Testis (tissue), 3 donors: ENCODE measurements around the gene SLC47A2. TPM values are rescaled to one million over a fixed set of nuclear protein-coding genes. Genes with fewer than 3 reads are reported as not detected.
A peak's percentile ranks its signal among the peaks of the same experiment; 100 is the strongest.

ENCODE experiments used
- DNase-seq: peaks from one replicate; pipeline ENCODE4 v3.0.0-alpha.2; 2019
- H3K27ac ChIP-seq, 2 donors: fragments of 200-600 bp; sonication (generic); one replicate each; pipeline ENCODE4 v1.5.1; 2019
- H3K27me3 ChIP-seq: fragments of 200-600 bp; sonication (generic); one replicate; pipeline ENCODE4 v1.5.1; 2019
- H3K36me3 ChIP-seq: fragments of 200-600 bp; sonication (generic); one replicate; pipeline ENCODE4 v1.5.1; 2017; ENCODE audit warnings: low read depth; ENCODE audit errors: missing control alignments
- H3K4me1 ChIP-seq: fragments of 200-600 bp; sonication (generic); one replicate; pipeline ENCODE4 v1.5.1; 2019
- H3K4me3 ChIP-seq, 2 donors: fragments of 200-600 bp; sonication (generic); one replicate each; pipeline ENCODE4 v1.5.1; 2017 to 2019
- H3K9me3 ChIP-seq: fragments of 200-600 bp; sonication (generic); one replicate; pipeline ENCODE4 v1.5.1; 2017
- CTCF ChIP-seq, 3 experiments: fragments of 450-650 bp in 2 of 3; fragments of 200-600 bp in 1 of 3; sonication (generic) in 1 of 3; IDR thresholded peaks; one replicate each; pipeline ENCODE4 v1.5.1; 2016 to 2019; ENCODE audit warnings: antibody characterized with exemption in 3 of 3, mild to moderate bottlenecking in 2 of 3, moderate library complexity in 1 of 3
- POLR2A ChIP-seq: fragments of 450-650 bp; IDR thresholded peaks from one replicate; pipeline ENCODE4 v1.6.1; 2017; ENCODE audit warnings: antibody characterized with exemption, mild to moderate bottlenecking, moderate library complexity
- WGBS, 2 donors: methylation state at CpG; one replicate each; pipeline ENCODE4 v1.1.5; 2018; 5-methylcytosine and 5-hydroxymethylcytosine counted together
- intact Hi-C: fragments of 100-400 bp; cut with DNase I; formaldehyde crosslinking; loops from one replicate; pipeline ENCODE4 v1.15.1; 2023; ENCODE audit warnings: low total_unique reads
- polyA plus RNA-seq: library from polyadenylated mRNA; stranded (reverse); fragments of 350-450 nt; fragmentation: Illumina TruSeq; extraction: RNeasy Lipid Tissue Mini Kit (QIAGEN cat#74804); gene quantifications from one replicate; pipeline ENCODE4 v1.2.3, GENCODE V29; 2014; ENCODE audit warnings: low read depth, low replicate concordance; ENCODE audit not compliant: insufficient read depth
- total RNA-seq, 2 donors: library from RNA; depleted of rRNA; stranded (reverse); fragments of >200 nt; gene quantifications; one replicate each; pipeline ENCODE4 v1.2.3, GENCODE V29; 2016

Gene SLC47A2
- total and polyA plus RNA-seq, 3 donors from 2014 or later, result 0.16 to 1.1 (median 0.50) TPM

- 83 to 84% methylated on average over 9 of the region's 9 CpGs for WGBS, 2 donors
- intact Hi-C loops, result loop anchor here (10.0 kb wide), 1 partner anchor 396 kb away; the partner anchor contains the start of gene B9D1
- Histone ChIP-seq H3K9me3 (no peaks in the 10 kb centered on the region), H3K4me1 (no peaks in the 10 kb centered on the region), H3K36me3 (no peaks in the 10 kb centered on the region), H3K4me3 (no peak overlapping the region), H3K27me3 (no peaks in the 10 kb centered on the region), H3K27ac (no peak overlapping the region)
- TF ChIP-seq CTCF (IDR thresholded peaks at IDR 0.05), result no peak
- TF ChIP-seq POLR2A, result no peak
- peak; percentile 11 for DNase-seq
These were observed 44.4 kb upstream of the SLC47A2 start for GRCh38 chr17:19760746-19761145.

GRCh38 chr17:19759568-19760549 is 43.5 kb upstream of the SLC47A2 start:
- Histone ChIP-seq H3K27me3 (no peaks in the 10 kb centered on the region), H3K36me3 (no peaks in the 10 kb centered on the region), H3K9me3 (no peaks in the 10 kb centered on the region), H3K27ac (no peak overlapping the region), H3K4me3 (no peak overlapping the region), H3K4me1 (no peaks in the 10 kb centered on the region)
- DNase-seq, result no peak
- 85 to 88% methylated on average over 22 to 24 of the region's 24 CpGs for WGBS, 2 donors
- intact Hi-C loops, result loop anchor here (10.0 kb wide), 1 partner anchor 395 kb away; the partner anchor contains the start of gene B9D1
- no peak for TF ChIP-seq POLR2A
- no peak for TF ChIP-seq CTCF (IDR thresholded peaks at IDR 0.05)

- TF ChIP-seq POLR2A, result no peak
- no peak for TF ChIP-seq CTCF (IDR thresholded peaks at IDR 0.05)
- H3K36me3 ChIP-seq, result no peaks in the 10 kb centered on the region
- WGBS, 2 donors, result 95 to 96% methylated on average over 11 of the region's 12 CpGs
- H3K4me3 ChIP-seq, result no peak overlapping the region
- H3K27ac ChIP-seq, result no peak overlapping the region
- no peaks in the 10 kb centered on the region for H3K9me3 ChIP-seq
- intact Hi-C loops, result no loop called here
- H3K27me3 ChIP-seq, result no peaks in the 10 kb centered on the region
- H3K4me1 ChIP-seq, result no peaks in the 10 kb centered on the region
- DNase-seq, result no peak
These were observed 41.3 kb upstream of the SLC47A2 start for GRCh38 chr17:19757536-19758180.

GRCh38 chr17:19756546-19756945 is 40.2 kb upstream of the SLC47A2 start:
- peak; percentile 49 for DNase-seq
- H3K4me1 ChIP-seq, result no peaks in the 10 kb centered on the region
- TF ChIP-seq CTCF (IDR thresholded peaks at IDR 0.05) (no peak), POLR2A (no peak)
- H3K27ac ChIP-seq, result no peak overlapping the region
- H3K4me3 ChIP-seq, result no peak overlapping the region
- H3K36me3 ChIP-seq, result no peaks in the 10 kb centered on the region
- no peaks in the 10 kb centered on the region for H3K27me3 ChIP-seq
- 60 to 69% methylated on average over 10 of the region's 10 CpGs for whole genome bisulfite sequencing, 2 donors
- intact Hi-C loops, result no loop called here
- no peaks in the 10 kb centered on the region for H3K9me3 ChIP-seq
